CD4-positive, alpha-beta T cell treated with Interferon gamma for 1 hour (primary cell): ENCODE measurements around the gene ZNF804A.
"Not testable (repeated sequence)": the region's sequence is repeated elsewhere in the genome, so short reads cannot be mapped to it uniquely, and the experiment has no call there.

ENCODE experiments used
- DNase-seq: peaks from one replicate; pipeline ENCODE4 v3.0.0-alpha.2; 2020

The ZNF804A gene

GRCh38 chr2:184729581-184729980 lies 131.3 kb downstream of the ZNF804A start:
- no peak for DNase-seq

GRCh38 chr2:184730288-184730687 lies 132.0 kb downstream of the ZNF804A start:
- no peak for DNase-seq

- no peak for DNase-seq
Measured at GRCh38 chr2:184734338-184734737, 136.0 kb downstream of the ZNF804A start.

- no peak for DNase-seq
Measured at GRCh38 chr2:184735611-184736010, 137.3 kb downstream of the ZNF804A start.

- no peak for DNase-seq
Measured at GRCh38 chr2:184743096-184743495, 144.8 kb downstream of the ZNF804A start.

- no peak for DNase-seq
Measured at GRCh38 chr2:184756161-184756560, 157.8 kb downstream of the ZNF804A start.

- DNase-seq, result no peak
Measured at GRCh38 chr2:184756885-184757284, 158.6 kb downstream of the ZNF804A start.

GRCh38 chr2:184759557-184760255 lies 161.4 kb downstream of the ZNF804A start:
- not testable (repeated sequence) for DNase-seq

- DNase-seq, result no peak
Measured at GRCh38 chr2:184760931-184761330, 162.6 kb downstream of the ZNF804A start.

GRCh38 chr2:184765112-184765895 lies 167.0 kb downstream of the ZNF804A start:
- no peak for DNase-seq

- DNase-seq, result no peak
Measured at GRCh38 chr2:184767059-184767458, 168.7 kb downstream of the ZNF804A start.

- no peak for DNase-seq
Measured at GRCh38 chr2:184769023-184769422, 170.7 kb downstream of the ZNF804A start.

- no peak for DNase-seq
Measured at GRCh38 chr2:184769686-184770085, 171.4 kb downstream of the ZNF804A start.

GRCh38 chr2:184779777-184780176 lies 181.4 kb downstream of the ZNF804A start:
- no peak for DNase-seq

- no peak for DNase-seq
Measured at GRCh38 chr2:184780384-184780783, 182.1 kb downstream of the ZNF804A start.

GRCh38 chr2:184780944-184781343 lies 182.6 kb downstream of the ZNF804A start:
- no peak for DNase-seq

- no peak for DNase-seq
Measured at GRCh38 chr2:184783576-184783975, 185.2 kb downstream of the ZNF804A start.

GRCh38 chr2:184793176-184793575 lies 194.8 kb downstream of the ZNF804A start:
- no peak for DNase-seq

- DNase-seq, result no peak
Measured at GRCh38 chr2:184799379-184799778, 201.1 kb downstream of the ZNF804A start.

GRCh38 chr2:184814421-184814820 lies 216.1 kb downstream of the ZNF804A start:
- no peak for DNase-seq

- no peak for DNase-seq
Measured at GRCh38 chr2:184815824-184816223, 217.5 kb downstream of the ZNF804A start.

- no peak for DNase-seq
Measured at GRCh38 chr2:184824597-184824996, 226.3 kb downstream of the ZNF804A start.

- no peak for DNase-seq
Measured at GRCh38 chr2:184830531-184830930, 232.2 kb downstream of the ZNF804A start.

GRCh38 chr2:184834699-184835397 lies 236.5 kb downstream of the ZNF804A start:
- no peak for DNase-seq
